Measurements from ENCODE around the gene ARF1. TPM values are rescaled to one million over a fixed set of nuclear protein-coding genes. Genes with fewer than 3 reads are reported as not detected.

The ARF1 gene
- total and polyA plus RNA-seq, 10 of the 15 experiments (the other 5 are each of a cell fraction or from before 2014, with no cell fraction given): 48.4 to 508 (median 283) TPM

GRCh38 chr1:228075801-228076271 lies 6.7 kb upstream of the ARF1 start:
- intact Hi-C loops (cut with micrococcal nuclease; ENCODE audit: unreplicated experiment): loop anchor here (10.0 kb wide), 1 partner anchor 311 kb away; no protein-coding TSS in a partner anchor
- ChIA-PET CTCF (interaction anchor here (1.1 to 2.7 kb wide), 2 partner anchors 72 to 124 kb away, joined by 3 to 16 read pairs; no protein-coding TSS in a partner anchor), SMC1A (ENCODE audit: uncharacterized antibody, unreplicated experiment) (no interaction called here), POLR2A (interaction anchor here (0.5 kb wide), 1 partner anchor 417 kb away, joined by 3 read pairs; no protein-coding TSS in a partner anchor), RAD21 (ENCODE audit: unreplicated experiment) (no interaction called here)
- no peak overlapping the region for H3K4me3 ChIP-seq
- FAIRE-seq (no peak), ATAC-seq (no peak), DNase-seq (ENCODE audit: low read depth, low spot score) (no peak)
- in situ Hi-C loops (cut with MboI): no loop called here
- H3K4me2 ChIP-seq (ENCODE audit: control insufficient read depth, insufficient read depth): no peak overlapping the region
- H3K4me1 ChIP-seq (ENCODE audit: control insufficient read depth, insufficient read depth, low read length): peaks cover 4% of the 10 kb centered on the region; the same call in 1 of the 2 replicates
- 66% methylated on average over 9 of the region's 9 CpGs for WGBS (ENCODE audit: insufficient coverage, insufficient replicate concordance, low lambda C conversion rate, missing lambda C conversion rate)
- H3K36me3 ChIP-seq (ENCODE audit: control insufficient read depth in 2 of 2, insufficient read depth in 2 of 2, low read length in 1 of 2): no peaks in the 10 kb centered on the region
- no peak overlapping the region for H3K9ac ChIP-seq (ENCODE audit: control insufficient read depth, insufficient read depth, low read length)
- H3K27me3 ChIP-seq (replicated peaks in 1 of 2; ENCODE audit: control insufficient read depth in 2 of 2, insufficient read depth in 2 of 2, low read length in 1 of 2): no peaks in the 10 kb centered on the region
- H3K79me2 ChIP-seq (ENCODE audit: control insufficient read depth, insufficient read depth, low read length): peaks cover 14% of the 10 kb centered on the region
- no peaks in the 10 kb centered on the region for H3K9me3 ChIP-seq (replicated peaks; ENCODE audit: control insufficient read depth, insufficient read depth, low read length)
- no TSS peak for BruUV-seq (replicated peaks)
- H3K27ac ChIP-seq (ENCODE audit: control insufficient read depth, insufficient read depth): no peak overlapping the region
- TF ChIP-seq NFXL1 (IDR thresholded peaks at IDR 0.05; ENCODE audit: borderline replicate concordance) (no peak), BRCA1 (IDR thresholded peaks at IDR 0.05; ENCODE audit: low read depth, low read length) (no peak), CHD1 (IDR thresholded peaks at IDR 0.05; ENCODE audit: low read depth, low read length) (no peak), SREBF2 (IDR thresholded peaks at IDR 0.05; ENCODE audit: low read length) (no peak), CREB1 (IDR thresholded peaks at IDR 0.05; ENCODE audit: low read depth) (no peak), JUND (IDR thresholded peaks at IDR 0.05; ENCODE audit: low read depth, low read length) (no peak), KDM1A (IDR thresholded peaks at IDR 0.05; ENCODE audit: borderline replicate concordance) (no peak), NKRF (conservative IDR thresholded peaks at IDR 0.05) (no peak), MXI1 (IDR thresholded peaks at IDR 0.05; ENCODE audit: low read depth, low read length) (no peak)
- peaks cover 3% of the 10 kb centered on the region; the same call in 1 of the 2 replicates for H4K20me1 ChIP-seq (ENCODE audit: control insufficient read depth, insufficient read depth)
- H2AFZ ChIP-seq (ENCODE audit: control insufficient read depth, low read depth, low read length): no peak overlapping the region

Data from GM12878 (cell line).